Measurements from ENCODE around the gene FAR1.

- TF ChIP-seq CTCF (IDR thresholded peaks at IDR 0.05; ENCODE audit: poor library complexity, severe bottlenecking) (no peak), EZH2 (IDR thresholded peaks at IDR 0.05; ENCODE audit: borderline replicate concordance, insufficient read depth, low read length, poor library complexity, severe bottlenecking) (no peak), RAD21 (conservative IDR thresholded peaks at IDR 0.05) (no peak), REST (IDR thresholded peaks at IDR 0.05; ENCODE audit: borderline replicate concordance) (no peak), POLR2AphosphoS5 (IDR thresholded peaks at IDR 0.05) (no peak), MXI1 (conservative IDR thresholded peaks at IDR 0.05; ENCODE audit: poor library complexity, severe bottlenecking) (no peak), TAF1 (IDR thresholded peaks at IDR 0.05; ENCODE audit: low read depth) (no peak), EP300 (conservative IDR thresholded peaks at IDR 0.05; ENCODE audit: poor library complexity, severe bottlenecking) (no peak)
Measured at GRCh38 chr11:13720940-13721339, 52.5 kb downstream of the FAR1 start.
